ENCODE results near the gene PGAP2. TPM values are rescaled to one million over a fixed set of nuclear protein-coding genes. Genes with fewer than 3 reads are reported as not detected.
A peak's percentile ranks its signal among the peaks of the same experiment; 100 is the strongest.

The PGAP2 gene
- total RNA-seq, 1 donor from 2014 or later = 22.7 TPM

DNA sequence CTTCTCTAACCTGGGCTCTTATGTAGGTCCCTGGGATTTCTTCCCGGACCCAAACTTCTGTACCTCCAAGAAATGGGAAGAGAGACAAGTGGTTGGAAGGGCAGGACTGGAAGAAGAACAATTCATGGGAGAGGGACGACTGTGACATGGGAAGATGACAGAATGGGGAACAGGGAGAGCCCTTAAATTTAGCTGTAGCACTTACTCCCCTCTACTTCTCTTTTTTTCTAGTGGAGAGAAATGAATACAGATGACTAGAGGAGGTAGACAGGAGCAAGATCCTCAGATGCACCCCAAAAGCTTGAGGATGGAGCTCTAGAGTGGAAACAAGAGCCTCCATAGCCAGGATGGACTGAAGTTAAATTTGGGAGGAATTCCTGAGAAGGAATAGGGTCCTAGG is 30.1 kb downstream of the PGAP2 start:
- Mint-ChIP-seq H3K4me3 (ENCODE audit: unreplicated experiment) (peak overlapping the region; percentile 97), H3K36me3 (ENCODE audit: low read depth, unreplicated experiment) (peaks cover 36% of the 10 kb centered on the region), H3K9me3 (ENCODE audit: unreplicated experiment) (no peaks in the 10 kb centered on the region), H3K27ac (ENCODE audit: unreplicated experiment) (peak overlapping the region; percentile 94), H3K4me1 (ENCODE audit: unreplicated experiment) (peaks cover 59% of the 10 kb centered on the region), H3K27me3 (ENCODE audit: unreplicated experiment) (peaks cover 27% of the 10 kb centered on the region)
- TF ChIP-seq, protein P1, sequence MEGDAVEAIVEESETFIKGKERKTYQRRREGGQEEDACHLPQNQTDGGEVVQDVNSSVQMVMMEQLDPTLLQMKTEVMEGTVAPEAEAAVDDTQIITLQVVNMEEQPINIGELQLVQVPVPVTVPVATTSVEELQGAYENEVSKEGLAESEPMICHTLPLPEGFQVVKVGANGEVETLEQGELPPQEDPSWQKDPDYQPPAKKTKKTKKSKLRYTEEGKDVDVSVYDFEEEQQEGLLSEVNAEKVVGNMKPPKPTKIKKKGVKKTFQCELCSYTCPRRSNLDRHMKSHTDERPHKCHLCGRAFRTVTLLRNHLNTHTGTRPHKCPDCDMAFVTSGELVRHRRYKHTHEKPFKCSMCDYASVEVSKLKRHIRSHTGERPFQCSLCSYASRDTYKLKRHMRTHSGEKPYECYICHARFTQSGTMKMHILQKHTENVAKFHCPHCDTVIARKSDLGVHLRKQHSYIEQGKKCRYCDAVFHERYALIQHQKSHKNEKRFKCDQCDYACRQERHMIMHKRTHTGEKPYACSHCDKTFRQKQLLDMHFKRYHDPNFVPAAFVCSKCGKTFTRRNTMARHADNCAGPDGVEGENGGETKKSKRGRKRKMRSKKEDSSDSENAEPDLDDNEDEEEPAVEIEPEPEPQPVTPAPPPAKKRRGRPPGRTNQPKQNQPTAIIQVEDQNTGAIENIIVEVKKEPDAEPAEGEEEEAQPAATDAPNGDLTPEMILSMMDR (IDR thresholded peaks at IDR 0.05; ENCODE audit: unreplicated experiment) = no peak
- DNase-seq (ENCODE audit: low spot score) = no peak

DNA sequence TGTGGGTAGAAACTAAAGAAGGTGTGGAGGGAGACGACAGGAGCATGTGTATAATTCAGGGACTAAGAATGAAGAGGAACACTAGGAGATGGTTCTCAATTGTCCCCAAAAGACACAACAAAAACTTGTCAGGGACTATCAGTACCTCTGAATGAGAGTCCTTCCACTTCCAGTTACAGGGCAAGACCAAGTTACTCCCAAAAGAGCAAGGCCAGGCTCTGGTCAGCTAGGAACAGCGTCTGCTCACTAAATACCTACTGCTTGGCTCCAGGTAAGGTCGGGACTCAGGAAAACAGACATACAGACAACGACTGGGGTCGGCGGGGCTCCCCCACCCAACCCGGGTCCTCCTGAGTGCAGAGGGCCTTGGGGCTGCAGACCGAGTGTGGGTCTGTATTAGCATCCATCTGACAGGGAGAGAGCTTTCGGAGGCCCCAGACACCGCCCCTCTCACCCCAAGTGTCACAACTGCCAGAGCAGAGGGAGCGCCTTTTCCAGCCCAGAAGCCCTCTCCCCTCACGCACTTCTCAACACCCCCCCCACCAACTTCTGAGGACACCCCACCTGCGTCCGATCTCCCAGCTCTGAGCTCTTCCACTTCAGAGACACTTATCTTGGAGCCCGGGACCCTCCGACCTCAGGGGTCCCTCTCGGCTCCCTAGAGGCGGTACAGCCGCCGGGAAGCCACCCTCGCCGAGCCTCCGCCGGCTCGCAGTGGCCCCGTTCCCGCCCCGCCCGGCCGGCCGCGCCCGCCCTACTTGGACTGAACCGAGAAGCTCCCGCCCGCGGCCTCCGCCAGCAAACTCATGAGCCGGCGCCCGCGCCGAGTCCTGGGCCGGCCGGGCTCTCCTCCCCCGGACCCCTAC is 31.9 kb downstream of the PGAP2 start:
- Mint-ChIP-seq H3K4me3 (ENCODE audit: unreplicated experiment) (peak overlapping the region; percentile 97), H3K27ac (ENCODE audit: unreplicated experiment) (peak overlapping the region; percentile 94), H3K4me1 (ENCODE audit: unreplicated experiment) (peaks cover 46% of the 10 kb centered on the region), H3K27me3 (ENCODE audit: unreplicated experiment) (peaks cover 20% of the 10 kb centered on the region), H3K9me3 (ENCODE audit: unreplicated experiment) (no peaks in the 10 kb centered on the region), H3K36me3 (ENCODE audit: low read depth, unreplicated experiment) (peaks cover 28% of the 10 kb centered on the region)
- TF ChIP-seq, protein P1 (IDR thresholded peaks at IDR 0.05; ENCODE audit: unreplicated experiment) = no peak
- DNase-seq (ENCODE audit: low spot score) = no peak

DNA sequence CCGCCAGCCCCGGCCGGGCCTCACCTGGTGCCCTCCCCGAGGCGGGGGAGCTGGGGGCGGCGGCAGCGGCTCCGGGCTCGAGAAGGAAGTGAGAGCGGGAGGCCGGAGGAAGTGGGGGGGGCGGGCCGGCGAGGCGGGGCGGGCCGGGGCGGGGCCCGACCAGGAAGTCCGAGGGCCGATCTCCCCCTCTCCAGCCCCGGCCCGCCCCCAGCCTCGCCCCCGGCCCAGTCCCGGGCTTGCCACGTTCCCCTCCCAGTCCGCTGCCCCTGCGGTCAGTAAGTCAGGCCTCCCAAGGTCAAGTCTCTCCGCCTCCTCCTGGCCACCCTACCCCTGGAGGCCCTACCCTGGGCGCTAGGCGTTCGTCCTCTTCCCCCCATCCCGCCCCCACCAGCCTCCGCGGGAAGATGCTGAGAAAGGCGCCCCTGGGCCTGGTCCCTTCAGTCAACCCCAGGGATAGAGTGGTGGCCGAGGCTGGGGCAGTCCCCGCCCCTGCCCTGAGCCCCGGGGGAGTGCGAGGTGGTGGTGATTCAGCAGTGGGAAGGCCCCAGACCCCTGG is 32.6 kb downstream of the PGAP2 start, which contains the start of gene RHOG:
Gene RHOG, minus strand, starts transcription at position 90 of the 556 bp plus-strand sequence. CDS start 12,821 bp downstream, outside the sequence.
- Mint-ChIP-seq H3K4me1 (ENCODE audit: unreplicated experiment) (peaks cover 39% of the 10 kb centered on the region), H3K9me3 (ENCODE audit: unreplicated experiment) (no peaks in the 10 kb centered on the region), H3K27me3 (ENCODE audit: unreplicated experiment) (peaks cover 16% of the 10 kb centered on the region), H3K36me3 (ENCODE audit: low read depth, unreplicated experiment) (peaks cover 23% of the 10 kb centered on the region), H3K4me3 (ENCODE audit: unreplicated experiment) (peak within 1 kb of the TSS; percentile 97), H3K27ac (ENCODE audit: unreplicated experiment) (peak within 1 kb of the TSS; percentile 94)
- DNase-seq (ENCODE audit: low spot score) = peak; percentile 77
- TF ChIP-seq, protein P1 (IDR thresholded peaks at IDR 0.05; ENCODE audit: unreplicated experiment) = no peak

DNA sequence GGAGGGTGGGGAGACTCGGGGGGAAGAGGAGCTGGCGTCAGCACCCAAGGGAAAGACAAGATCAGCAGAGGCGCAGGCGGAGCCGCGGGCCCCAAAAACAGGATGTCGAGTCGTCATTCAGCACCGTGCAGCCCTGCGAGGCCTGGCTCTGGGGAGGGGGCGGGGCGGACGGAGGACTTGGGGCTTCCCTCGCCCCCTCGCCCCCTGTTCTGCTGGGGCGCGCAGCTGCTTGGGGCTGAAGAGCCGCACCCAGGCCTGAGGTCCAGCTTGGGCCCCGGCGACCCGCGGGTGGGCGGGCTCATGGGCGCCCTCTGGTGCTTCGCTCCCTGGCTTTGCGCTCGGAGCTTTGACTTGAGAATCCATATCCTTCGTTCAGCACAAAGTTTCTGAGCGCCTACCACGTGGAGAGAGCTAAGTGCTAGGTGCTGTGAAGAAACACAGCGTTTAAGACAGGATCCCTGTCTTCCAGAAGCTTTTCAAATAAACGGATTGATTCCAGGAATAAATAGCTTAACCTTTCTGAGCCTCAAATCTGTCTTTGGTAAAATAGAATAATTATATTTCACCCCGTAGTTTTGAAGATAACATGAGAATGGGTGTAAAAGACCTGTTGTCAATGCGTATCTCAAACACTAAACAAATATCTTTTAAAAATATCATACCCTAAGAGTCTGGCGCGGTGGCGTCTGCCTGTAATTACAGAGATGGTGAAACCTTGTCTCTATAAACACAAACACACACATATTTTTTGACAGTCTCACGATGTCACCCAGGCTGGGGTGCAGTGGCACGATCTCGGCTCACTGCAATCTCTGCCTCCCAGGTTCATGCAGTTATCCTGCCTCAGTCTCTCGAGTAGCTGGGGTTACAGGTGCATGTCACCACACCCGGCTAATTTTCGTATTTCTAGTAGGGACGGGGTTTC is 33.3 kb downstream of the PGAP2 start:
- peak overlapping the region; percentile 61 for H3K27ac Mint-ChIP-seq (ENCODE audit: unreplicated experiment)
- TF ChIP-seq, protein P1 (IDR thresholded peaks at IDR 0.05; ENCODE audit: unreplicated experiment) = peak; percentile 62
- H3K9me3 Mint-ChIP-seq (ENCODE audit: unreplicated experiment) = no peaks in the 10 kb centered on the region
- H3K36me3 Mint-ChIP-seq (ENCODE audit: low read depth, unreplicated experiment) = peaks cover 23% of the 10 kb centered on the region
- H3K4me3 Mint-ChIP-seq (ENCODE audit: unreplicated experiment) = peak overlapping the region; percentile 84
- peaks cover 16% of the 10 kb centered on the region for H3K27me3 Mint-ChIP-seq (ENCODE audit: unreplicated experiment)
- H3K4me1 Mint-ChIP-seq (ENCODE audit: unreplicated experiment) = peaks cover 36% of the 10 kb centered on the region
- peak; percentile 87 for DNase-seq (ENCODE audit: low spot score)

Data from endothelial cell (in vitro differentiated cells).